Superior temporal gyrus (tissue), 1 donor: ENCODE data around the gene TMEM259.
A peak's percentile ranks its signal among the peaks of the same experiment; 100 is the strongest.

ENCODE experiments used
- DNase-seq: peaks from one replicate; pipeline ENCODE4 v3.0.0-alpha.2; 2016; ENCODE audit errors: extremely low spot score

Gene TMEM259

DNA sequence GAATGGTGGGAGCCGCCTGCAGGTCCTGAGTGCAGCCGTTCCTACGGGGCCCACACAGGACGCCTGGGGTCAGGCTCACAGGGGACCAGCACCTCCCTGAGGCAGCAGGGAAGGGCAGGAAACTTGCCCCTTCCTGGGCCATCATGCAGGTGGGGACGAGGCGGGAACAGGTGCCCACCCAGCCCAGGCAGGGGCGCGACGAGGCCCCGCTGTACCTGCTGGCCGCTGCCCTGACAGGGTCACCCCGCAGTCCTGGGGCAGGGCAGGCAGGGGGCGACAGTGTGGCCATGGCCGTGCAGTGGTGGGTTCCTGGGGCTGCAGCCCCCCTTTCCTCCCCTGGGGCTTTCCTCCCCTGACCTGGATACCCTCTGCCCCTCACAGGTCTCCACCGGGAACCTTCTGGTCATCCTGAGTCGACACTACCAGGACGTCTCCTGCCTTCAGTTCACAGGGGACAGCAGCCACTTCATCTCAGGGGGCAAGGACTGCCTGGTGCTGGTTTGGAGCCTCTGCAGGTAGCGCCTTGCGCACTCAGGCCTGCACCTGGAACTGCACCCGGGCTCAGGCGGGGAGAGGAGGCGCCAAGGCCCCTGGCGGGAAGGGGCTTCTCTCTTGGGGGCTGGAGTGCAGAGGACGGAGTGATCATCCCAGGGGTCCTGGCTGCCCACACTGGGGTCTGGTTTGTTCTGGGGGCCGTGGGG lies 31.4 kb downstream of the TMEM259 start:
- DNase-seq, result no peak

DNA sequence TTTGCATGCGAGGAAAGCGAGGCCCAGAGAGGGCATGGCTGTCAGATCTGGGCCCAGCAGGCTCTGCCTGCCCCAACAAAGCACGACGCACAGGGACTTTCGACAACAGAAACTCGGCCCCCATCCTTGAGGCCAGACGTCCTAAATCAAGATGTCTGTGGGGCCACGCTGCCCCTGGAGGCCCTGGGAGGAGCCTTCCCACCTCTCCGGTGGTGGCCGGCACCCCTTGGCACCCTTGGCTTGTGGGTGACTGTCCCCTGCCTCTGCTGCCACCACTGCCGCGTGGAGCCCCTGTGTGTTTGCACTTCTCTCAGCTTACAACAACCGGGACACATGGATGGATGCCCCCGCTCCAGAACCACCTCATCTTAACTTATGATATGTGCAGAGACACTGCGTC lies 32.4 kb downstream of the TMEM259 start:
- no peak for DNase-seq

- DNase-seq, result no peak
These were observed 32.8 kb downstream of the TMEM259 start for GRCh38 chr19:988081-988480.

GRCh38 chr19:986083-986482 lies 34.8 kb downstream of the TMEM259 start:
- DNase-seq, result no peak

DNA sequence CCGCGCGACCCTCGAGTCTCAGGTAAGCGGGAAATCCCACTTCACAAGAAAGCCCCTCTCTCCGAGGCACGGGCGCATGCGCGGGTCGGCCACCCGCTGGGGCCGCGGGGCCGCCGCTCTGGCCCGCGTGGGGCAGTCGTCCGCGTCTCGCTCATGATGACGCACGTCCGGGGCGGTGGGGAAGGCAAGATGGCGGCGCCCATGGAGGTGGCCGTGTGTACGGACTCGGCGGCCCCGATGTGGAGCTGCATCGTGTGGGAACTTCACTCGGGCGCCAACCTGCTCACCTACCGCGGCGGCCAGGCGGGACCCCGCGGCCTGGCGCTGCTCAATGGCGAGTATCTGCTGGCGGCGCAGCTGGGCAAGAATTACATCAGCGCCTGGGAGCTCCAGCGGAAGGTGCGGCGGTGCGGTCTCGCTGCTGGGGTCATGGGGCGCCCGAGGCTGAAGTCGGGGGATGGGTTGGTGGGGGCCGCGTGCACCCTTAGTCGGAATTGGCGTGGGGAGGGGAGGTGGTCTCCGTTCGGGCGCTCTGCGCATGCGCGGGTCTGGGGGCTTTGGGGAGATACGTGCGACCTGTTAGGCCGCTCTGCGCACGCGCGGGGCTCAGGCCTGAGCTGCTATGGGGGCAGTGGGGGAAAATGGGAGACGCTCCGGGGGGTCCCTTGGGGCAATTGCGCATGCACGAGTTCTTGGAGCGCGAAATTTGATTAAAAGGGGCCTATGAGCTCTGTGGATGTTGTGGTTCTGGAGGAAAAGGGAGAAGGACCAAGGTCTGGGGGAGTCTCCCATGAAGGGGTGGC lies 36.6 kb downstream of the TMEM259 start, which contains the start of gene WDR18:
TSS of gene WDR18 (plus strand) at position 181 of the 803 bp plus-strand sequence. CDS start at position 190, 9 bp downstream.
- peak; percentile 94 for DNase-seq

DNA sequence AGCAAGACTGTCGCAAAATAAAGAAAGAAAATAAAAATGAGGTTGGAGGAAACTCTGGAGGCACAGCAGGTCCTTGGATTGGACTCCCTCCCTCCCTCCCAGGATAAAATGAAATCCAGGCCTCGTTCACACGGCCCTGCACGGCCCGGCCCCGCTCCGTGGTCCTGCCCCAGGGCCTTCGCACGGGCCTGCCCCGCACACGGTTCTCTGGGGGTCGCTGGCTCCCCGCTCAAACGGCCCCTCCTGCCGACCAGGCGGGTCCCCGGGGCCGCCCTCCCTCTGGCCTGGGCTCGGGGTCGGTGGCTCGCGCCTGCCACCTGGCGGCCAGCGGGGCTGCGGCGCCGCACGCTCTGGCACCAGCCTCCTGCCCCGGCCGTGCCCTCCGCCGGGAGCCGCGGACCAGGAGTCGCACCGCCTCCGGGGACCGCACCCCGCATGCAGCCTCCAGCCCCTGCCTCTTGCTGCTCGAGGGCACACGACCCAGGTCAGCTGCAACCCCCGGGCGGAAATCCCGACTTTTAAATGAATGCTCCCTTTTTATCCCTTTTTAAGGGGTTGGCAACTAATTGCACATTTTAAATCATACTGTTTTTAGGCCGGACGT lies 38.3 kb downstream of the TMEM259 start:
- peak; percentile 69 for DNase-seq

GRCh38 chr19:980133-980998 lies 40.6 kb downstream of the TMEM259 start:
- no peak for DNase-seq

DNA sequence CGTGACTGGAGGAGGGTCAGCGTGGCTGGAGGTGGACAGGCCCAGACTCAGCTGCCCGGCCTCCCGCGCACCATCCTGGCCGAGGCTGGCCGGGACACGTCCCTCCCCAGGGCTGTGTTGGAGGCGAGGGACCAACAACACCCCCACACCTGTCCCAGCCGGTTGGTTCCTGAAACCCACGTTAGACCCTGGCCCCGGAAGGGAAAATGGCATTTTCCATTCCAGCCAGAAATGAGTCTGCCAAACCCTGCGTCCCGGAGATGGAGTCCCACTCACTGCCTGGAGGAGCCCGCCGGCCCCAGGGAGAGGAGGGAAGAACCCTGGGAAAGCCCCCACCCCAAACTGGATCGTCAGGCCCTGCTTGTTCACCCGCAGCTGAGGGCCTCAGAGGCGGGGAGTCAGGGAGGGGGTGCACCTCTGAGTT lies 41.6 kb downstream of the TMEM259 start:
- no peak for DNase-seq

DNA sequence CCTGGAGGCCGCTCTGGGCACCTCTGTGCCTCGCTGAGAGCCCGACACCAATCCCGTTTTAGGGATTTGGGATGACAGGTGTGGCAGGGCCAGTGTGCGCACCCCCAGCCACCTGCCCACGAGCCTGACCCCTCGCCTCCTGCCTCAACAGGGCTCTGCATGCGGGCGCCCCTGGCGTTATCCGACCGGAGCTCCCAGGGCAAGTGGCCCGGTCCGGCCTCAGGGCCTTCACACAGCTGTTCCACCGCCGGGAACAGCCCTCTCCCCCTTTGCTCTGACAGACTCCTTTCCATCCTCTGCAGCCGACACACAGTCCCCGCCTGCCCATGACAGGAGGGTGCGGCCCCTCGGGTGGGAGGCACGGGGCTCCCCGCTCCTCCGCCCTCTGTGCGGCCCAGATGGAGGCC lies 43.9 kb downstream of the TMEM259 start:
- no peak for DNase-seq

DNA sequence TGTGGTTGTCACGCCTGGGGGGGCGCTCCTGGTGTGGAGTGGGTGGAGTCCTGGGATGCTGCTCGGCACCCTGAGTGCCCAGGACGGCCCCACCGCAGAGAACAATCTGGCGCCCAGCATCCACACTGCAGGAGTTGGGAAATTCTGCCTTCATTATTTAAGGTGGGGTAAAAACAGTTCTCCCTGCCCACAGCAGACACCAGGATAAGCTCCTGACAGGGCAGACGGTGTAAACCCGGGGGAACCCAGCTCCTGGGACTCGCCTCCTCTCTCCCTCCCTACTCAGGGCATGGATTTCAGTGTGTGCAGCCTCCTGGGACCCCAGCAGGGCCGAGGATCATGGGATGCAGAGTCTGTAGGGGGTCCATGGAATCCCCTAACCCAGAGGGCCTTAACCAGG lies 44.4 kb downstream of the TMEM259 start:
- no peak for DNase-seq

DNA sequence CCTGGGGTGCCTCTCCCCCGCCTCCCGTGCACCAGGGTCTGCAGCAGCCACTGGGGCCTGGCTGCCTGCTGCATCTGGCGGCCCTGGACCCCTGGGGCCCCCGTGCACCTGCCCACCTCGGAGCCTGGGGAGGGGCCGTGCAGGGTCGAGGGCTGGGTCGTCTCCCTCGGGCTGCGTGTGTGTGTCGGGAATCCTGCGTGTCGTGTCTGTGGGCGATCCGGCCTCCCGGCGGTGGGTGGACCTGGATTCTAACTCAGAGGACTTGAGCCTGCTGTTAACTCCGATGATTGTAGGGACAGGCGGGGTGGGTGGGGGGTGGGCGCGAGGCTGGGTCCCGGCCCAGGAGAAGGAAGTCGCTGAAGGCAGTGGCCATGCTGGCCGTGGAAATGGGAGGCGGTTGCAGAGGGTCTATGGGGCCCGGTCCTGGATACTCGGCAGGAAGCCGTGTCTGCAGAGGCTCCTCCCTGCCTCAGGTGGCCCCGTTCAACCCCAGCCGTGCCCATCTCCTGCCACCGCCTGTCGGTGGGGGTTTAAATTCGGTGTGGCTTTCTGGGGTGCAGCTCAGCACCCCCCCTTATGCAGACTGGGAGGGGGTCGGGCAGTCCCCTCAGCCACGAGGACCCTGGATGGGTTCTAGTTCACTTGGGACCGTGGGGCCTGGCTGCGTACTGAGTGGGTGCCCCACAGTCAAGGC lies 46.2 kb downstream of the TMEM259 start:
- DNase-seq, result no peak

DNA sequence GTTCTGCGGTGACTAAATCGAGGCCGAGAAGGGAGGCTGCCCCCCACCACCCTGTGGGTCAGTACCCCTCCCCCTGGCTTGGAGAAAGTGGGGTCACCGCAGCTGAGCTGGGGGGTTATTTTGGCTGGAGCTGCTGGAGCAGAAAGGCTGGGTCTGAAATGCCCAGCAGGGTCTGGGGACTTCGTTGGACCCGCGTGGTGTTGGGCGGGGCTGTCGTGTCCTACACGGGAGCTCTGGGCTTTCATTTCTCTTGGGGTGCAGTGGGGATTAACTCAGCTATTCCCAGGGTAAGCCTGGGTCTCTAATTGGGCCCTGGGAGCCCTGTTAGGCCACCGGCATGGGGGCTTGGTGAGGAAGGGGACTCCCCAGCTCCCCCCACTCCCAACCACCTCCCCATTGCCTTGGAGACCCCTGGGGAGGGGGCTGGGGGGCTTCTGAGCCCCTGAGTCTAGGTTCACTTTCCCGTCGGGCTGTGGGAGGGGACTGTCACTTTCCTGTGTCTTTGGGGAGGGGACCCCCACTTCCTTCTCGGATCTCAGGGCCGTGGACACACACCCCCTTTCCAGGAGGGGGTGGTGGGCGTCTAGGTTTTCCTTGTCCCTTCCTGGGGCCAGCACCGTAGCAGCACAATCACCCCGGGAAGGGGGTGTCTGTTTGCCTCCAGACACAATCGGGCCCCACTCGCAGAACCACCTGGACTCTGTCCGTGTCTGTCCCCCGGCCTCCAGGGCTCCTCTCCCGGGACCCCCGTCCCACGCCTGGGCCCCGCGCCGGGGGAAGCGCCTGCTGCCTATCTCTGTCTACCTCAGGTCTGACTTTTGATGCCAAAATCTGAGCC lies 47.0 kb downstream of the TMEM259 start:
- DNase-seq, result no peak

DNA sequence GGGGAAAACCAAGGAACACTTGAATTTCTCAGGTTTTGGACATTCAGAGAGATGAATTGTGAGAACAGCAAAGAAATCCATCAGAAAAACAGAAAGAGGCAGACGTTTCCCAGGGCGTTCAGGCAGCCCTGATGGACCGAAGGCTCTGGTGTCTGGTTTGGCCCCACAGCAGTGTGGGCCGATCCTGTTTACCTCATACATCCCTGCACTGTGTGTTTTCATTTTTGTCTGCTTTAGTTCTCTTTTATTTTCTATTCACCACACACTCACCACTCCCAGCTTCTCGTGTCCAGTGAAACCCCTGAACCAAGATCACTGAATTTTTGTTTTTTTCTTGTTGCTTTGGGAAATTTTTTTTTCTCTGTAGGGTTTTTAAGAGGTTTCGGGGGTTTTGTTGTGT lies 48.6 kb downstream of the TMEM259 start:
- DNase-seq, result no peak

- DNase-seq, result no peak
These were observed 49.1 kb downstream of the TMEM259 start for GRCh38 chr19:971795-972194.

- DNase-seq, result no peak
These were observed 50.2 kb downstream of the TMEM259 start for GRCh38 chr19:970695-971094.

GRCh38 chr19:966485-967088 lies 54.3 kb downstream of the TMEM259 start:
- DNase-seq, result no peak

DNA sequence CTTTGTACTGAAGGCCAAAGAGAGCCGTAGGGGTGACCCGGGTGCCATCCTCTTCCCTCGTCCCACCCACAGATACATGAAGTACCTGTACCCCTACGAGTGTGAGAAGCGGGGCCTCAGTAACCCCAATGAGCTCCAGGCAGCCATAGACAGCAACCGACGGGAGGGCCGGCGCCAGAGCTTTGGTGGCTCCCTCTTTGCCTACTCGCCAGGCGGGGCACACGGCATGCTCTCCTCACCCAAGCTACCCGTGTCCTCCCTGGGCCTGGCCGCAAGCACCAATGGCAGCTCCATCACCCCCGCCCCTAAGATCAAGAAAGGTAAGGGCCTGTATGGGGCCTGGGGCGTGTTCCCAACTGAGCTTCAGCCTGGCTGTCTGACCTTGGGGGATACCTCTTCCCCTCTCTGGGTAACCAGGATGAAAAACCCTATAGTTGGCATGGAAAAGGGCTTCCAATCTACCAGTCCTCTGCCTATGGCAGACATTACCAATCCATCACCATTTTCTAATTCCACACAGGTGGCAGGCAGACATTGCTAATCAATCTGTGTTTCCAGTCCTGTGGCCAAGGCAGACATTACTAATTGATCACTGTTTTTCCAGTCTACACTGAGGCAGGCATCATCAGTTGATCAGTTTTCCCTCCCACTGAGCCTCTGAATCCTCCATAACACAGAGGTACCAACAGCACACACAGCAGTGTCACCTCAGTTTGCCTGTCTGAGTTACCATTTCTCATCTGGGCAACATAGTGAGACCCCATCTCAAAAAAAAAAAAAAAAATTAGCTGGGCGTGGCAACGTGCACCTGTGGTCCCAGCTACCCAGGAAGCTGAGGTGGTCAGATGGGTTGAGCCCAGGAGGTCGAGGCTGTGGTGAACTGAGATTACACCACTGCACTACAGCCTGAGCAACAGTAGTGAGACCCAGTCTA lies 55.9 kb downstream of the TMEM259 start:
- DNase-seq, result no peak

DNA sequence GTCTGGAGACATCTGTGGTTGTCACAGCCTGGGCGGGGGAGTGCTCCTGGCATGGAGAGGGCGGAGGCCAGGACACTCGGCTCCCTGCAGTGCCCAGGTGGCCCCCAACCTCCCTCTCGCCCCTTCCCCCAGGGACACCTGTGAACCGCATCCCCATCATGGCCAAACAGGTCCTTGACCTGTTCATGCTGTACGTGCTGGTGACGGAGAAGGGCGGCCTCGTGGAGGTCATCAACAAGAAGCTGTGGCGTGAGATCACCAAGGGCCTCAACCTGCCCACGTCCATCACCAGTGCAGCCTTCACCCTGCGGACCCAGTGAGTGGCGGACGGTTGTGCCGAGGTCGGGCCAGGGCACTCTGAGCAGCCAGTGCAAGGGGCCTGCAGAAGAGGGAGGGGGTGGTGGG lies 56.8 kb downstream of the TMEM259 start:
- no peak for DNase-seq

GRCh38 chr19:963486-963951 lies 57.4 kb downstream of the TMEM259 start:
- no peak for DNase-seq
